Esophagus muscularis mucosa (tissue), 3 donors: Measurements from ENCODE around the gene SBK3.

Source experiments
- CTCF ChIP-seq, 3 experiments: fragments of 200-600 bp in 2 of 3; fragments of 450-650 bp in 1 of 3; sonication (generic) in 2 of 3; IDR thresholded peaks; one replicate each; pipeline ENCODE4 v1.5.1; 2017 to 2019; ENCODE audit warnings: antibody characterized with exemption in 3 of 3, mild to moderate bottlenecking in 2 of 3, moderate library complexity in 1 of 3
- POLR2AphosphoS5 ChIP-seq, 2 donors: sonication (generic); formaldehyde crosslinking; IDR thresholded peaks; one replicate each; pipeline ENCODE4 v1.6.1; 2017; ENCODE audit warnings: antibody characterized with exemption in 2 of 2

GRCh38 chr19:55539090-55539984, 6.0 kb downstream of the SBK3 start:
- no peak for TF ChIP-seq POLR2AphosphoS5 (IDR thresholded peaks at IDR 0.05)
- TF ChIP-seq CTCF (IDR thresholded peaks at IDR 0.05): no peak
